Calu3 (cell line): ENCODE results near the gene WTAP. TPM values are rescaled to one million over a fixed set of nuclear protein-coding genes. Genes with fewer than 3 reads are reported as not detected.
A peak's percentile ranks its signal among the peaks of the same experiment; 100 is the strongest.

Experiments used
- BruUV-seq: library from RNA; stranded (reverse); fragments of 400-500 nt; replicated peaks from 2 replicates; lab custom pipeline; 2021; lab: Mats Ljungman, UMichigan
- CTCF ChIA-PET: fragments of 300-600 bp; sonication (Branson Sonifier 250); formaldehyde crosslinking; loops from one replicate; lab custom pipeline; 2022; ENCODE audit warnings: antibody characterized with exemption; lab: Charles Lee
- DNase-seq: peaks from one replicate; pipeline ENCODE4 v3.0.0; 2022
- H3K27ac Mint-ChIP-seq: one replicate; pipeline ENCODE4 v1.8.0; 2022; ENCODE audit warnings: mixed read lengths; ENCODE audit not compliant: unreplicated experiment
- H3K27me3 Mint-ChIP-seq: one replicate; pipeline ENCODE4 v1.8.0; 2022; ENCODE audit warnings: mixed read lengths; ENCODE audit not compliant: unreplicated experiment
- H3K36me3 Mint-ChIP-seq: one replicate; pipeline ENCODE4 v1.8.0; 2022; ENCODE audit warnings: mild to moderate bottlenecking, moderate library complexity, mixed read lengths; ENCODE audit not compliant: insufficient read depth, unreplicated experiment
- H3K4me1 Mint-ChIP-seq: one replicate; pipeline ENCODE4 v1.8.0; 2022; ENCODE audit warnings: mild to moderate bottlenecking, low read depth, mixed read lengths; ENCODE audit not compliant: unreplicated experiment
- H3K4me3 Mint-ChIP-seq: one replicate; pipeline ENCODE4 v1.8.0; 2022; ENCODE audit warnings: mild to moderate bottlenecking, low read depth, moderate library complexity, mixed read lengths; ENCODE audit not compliant: unreplicated experiment
- H3K9me3 Mint-ChIP-seq: one replicate; pipeline ENCODE4 v1.8.0; 2022; ENCODE audit warnings: low read depth, mixed read lengths; ENCODE audit not compliant: unreplicated experiment
- intact Hi-C: fragments of 100-400 bp; cut with micrococcal nuclease; formaldehyde crosslinking; loops from one replicate; pipeline ENCODE4 v1.10.0; 2022; ENCODE audit not compliant: unreplicated experiment
- total RNA-seq: library from RNA; stranded (reverse); gene quantifications from 2 replicates; pipeline ENCODE4 v1.2.3, GENCODE V29; 2022
- TF ChIP-seq, protein P1 (sequence below): fragments of 200-600 bp; IDR thresholded peaks from one replicate; pipeline ENCODE4 v1.8.0; 2022; ENCODE audit warnings: antibody characterized with exemption; ENCODE audit not compliant: unreplicated experiment

WTAP gene
- total RNA-seq, 1 experiment from 2014 or later: 103 TPM

DNA sequence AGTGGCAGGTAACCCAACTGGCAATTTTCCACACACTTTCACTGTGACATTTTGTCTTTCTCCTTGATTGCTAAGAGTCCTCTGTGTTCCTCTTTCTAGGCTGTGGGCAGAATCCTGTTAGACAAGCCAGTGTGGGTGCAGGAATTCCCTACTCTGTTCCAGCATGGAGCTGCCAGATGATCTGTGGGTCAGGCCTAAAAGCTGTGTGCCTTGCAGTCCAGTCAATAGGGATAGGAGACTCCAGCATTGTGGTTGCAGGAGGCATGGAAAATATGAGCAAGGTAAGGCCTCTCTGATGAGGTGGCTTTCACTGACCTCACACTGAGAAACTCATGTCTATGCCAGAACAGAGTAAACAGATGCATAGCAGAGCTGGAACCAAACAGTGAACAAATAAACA lies 39.6 kb downstream of the WTAP start:
- no peak for DNase-seq
- H3K9me3 Mint-ChIP-seq: peaks cover 6% of the 10 kb centered on the region
- H3K4me3 Mint-ChIP-seq: no peak overlapping the region
- CTCF ChIA-PET: no interaction called here
- TF ChIP-seq, protein P1, sequence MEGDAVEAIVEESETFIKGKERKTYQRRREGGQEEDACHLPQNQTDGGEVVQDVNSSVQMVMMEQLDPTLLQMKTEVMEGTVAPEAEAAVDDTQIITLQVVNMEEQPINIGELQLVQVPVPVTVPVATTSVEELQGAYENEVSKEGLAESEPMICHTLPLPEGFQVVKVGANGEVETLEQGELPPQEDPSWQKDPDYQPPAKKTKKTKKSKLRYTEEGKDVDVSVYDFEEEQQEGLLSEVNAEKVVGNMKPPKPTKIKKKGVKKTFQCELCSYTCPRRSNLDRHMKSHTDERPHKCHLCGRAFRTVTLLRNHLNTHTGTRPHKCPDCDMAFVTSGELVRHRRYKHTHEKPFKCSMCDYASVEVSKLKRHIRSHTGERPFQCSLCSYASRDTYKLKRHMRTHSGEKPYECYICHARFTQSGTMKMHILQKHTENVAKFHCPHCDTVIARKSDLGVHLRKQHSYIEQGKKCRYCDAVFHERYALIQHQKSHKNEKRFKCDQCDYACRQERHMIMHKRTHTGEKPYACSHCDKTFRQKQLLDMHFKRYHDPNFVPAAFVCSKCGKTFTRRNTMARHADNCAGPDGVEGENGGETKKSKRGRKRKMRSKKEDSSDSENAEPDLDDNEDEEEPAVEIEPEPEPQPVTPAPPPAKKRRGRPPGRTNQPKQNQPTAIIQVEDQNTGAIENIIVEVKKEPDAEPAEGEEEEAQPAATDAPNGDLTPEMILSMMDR: no peak
- peaks cover 9% of the 10 kb centered on the region for H3K4me1 Mint-ChIP-seq
- intact Hi-C loops: no loop called here
- BruUV-seq: no TSS peak
- no peak overlapping the region for H3K27ac Mint-ChIP-seq
- H3K27me3 Mint-ChIP-seq: no peaks in the 10 kb centered on the region
- H3K36me3 Mint-ChIP-seq: peaks cover 79% of the 10 kb centered on the region

GRCh38 chr6:159769470-159769869 lies 42.2 kb downstream of the WTAP start:
- no peak for DNase-seq
- Mint-ChIP-seq H3K4me3 (no peak overlapping the region), H3K36me3 (peaks cover 65% of the 10 kb centered on the region), H3K27ac (peak overlapping the region; percentile 42), H3K4me1 (no peaks in the 10 kb centered on the region), H3K27me3 (no peaks in the 10 kb centered on the region), H3K9me3 (peaks cover 6% of the 10 kb centered on the region)
- TF ChIP-seq, protein P1: no peak
- intact Hi-C loops: no loop called here
- no TSS peak for BruUV-seq
- CTCF ChIA-PET: no interaction called here

- no peak overlapping the region for H3K4me3 Mint-ChIP-seq
- H3K36me3 Mint-ChIP-seq: peaks cover 63% of the 10 kb centered on the region
- H3K9me3 Mint-ChIP-seq: peaks cover 6% of the 10 kb centered on the region
- CTCF ChIA-PET: no interaction called here
- TF ChIP-seq, protein P1: no peak
- no peaks in the 10 kb centered on the region for H3K27me3 Mint-ChIP-seq
- no peaks in the 10 kb centered on the region for H3K4me1 Mint-ChIP-seq
- intact Hi-C loops: no loop called here
- no peak overlapping the region for H3K27ac Mint-ChIP-seq
- BruUV-seq: no TSS peak
- DNase-seq: no peak
These were observed 44.9 kb downstream of the WTAP start for GRCh38 chr6:159772196-159772595.

DNA sequence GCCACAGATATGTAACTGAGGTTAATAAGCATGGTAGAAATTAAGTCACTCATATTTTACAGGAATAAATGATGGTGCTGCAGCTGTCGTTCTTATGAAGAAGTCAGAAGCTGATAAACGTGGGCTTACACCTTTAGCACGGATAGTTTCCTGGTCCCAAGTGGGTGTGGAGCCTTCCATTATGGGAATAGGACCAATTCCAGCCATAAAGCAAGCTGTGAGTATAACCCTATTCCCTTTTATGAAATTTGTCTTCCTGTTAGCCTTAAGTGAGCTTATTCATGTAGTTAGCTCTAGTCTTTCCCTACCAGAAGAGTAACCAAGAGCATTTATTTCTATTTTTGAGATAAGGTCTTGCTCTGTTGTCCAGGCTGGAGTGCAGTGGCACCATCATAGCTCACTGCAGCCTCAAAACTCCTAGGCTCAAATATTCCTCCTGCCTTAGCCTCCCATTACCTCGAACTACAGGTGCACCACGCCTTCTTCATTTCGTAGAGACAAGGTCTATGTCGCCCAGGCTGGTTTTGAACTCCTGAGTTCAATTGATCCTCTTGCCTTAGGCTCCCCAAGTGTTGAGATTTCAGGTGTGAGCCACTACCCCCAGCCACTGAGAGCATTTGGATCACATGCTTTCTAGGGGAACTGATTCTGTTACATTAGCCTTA lies 50.1 kb downstream of the WTAP start:
- H3K9me3 Mint-ChIP-seq: no peaks in the 10 kb centered on the region
- H3K4me1 Mint-ChIP-seq: peaks cover 20% of the 10 kb centered on the region
- H3K4me3 Mint-ChIP-seq: no peak overlapping the region
- CTCF ChIA-PET: interaction anchor here (1.0 to 1.2 kb wide), 2 partner anchors 13 to 75 kb away, joined by 3 read pairs; partner anchors contain the start of genes MRPL18 and TCP1
- no peak overlapping the region for H3K27ac Mint-ChIP-seq
- H3K36me3 Mint-ChIP-seq: peaks cover 73% of the 10 kb centered on the region
- TF ChIP-seq, protein P1: no peak
- DNase-seq: no peak
- no TSS peak for BruUV-seq
- intact Hi-C loops: no loop called here
- H3K27me3 Mint-ChIP-seq: no peaks in the 10 kb centered on the region
